Measurements from ENCODE around the gene BTN2A1. TPM values are rescaled to one million over a fixed set of nuclear protein-coding genes. Genes with fewer than 3 reads are reported as not detected.
A peak's percentile ranks its signal among the peaks of the same experiment; 100 is the strongest.
"Not testable (repeated sequence)": the region's sequence is repeated elsewhere in the genome, so short reads cannot be mapped to it uniquely, and the experiment has no call there.

Gene BTN2A1
- total RNA-seq, 1 donor = 11.1 TPM

DNA sequence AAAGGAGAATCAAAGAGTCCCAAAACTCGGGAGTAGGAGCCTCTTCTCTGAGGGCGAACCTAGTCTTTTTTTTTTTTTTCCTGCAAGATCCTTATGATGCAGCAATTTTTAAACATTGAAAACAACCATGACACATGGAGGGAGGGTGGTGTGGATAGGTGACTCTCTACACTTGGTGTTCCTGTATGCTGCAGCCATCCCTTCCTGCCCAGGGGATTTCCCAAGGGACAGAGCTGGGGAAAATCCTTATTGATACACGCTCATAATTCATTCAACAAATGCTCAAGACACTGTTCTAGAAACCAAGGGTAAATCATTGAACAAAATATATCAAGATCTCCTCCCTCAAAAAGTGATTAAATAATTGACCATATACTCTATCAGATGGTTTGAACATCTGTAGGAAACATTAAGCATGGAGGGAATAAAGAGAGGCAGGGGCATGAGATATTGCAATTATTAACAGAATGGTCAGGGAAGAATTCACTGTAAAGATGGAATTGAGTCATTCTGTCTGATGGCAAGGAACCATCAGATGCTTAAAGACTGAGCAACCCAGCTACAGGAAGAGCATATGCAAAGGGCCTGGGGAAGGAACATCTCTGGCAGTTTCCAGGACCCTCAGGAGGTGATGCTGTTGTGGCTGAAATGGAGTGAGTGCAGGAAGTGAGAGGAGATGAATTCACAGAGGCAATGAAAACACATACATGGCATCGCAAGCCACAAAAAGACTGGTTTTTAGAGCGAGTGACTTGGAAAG is 30.9 kb upstream of the BTN2A1 start:
- Histone ChIP-seq H3K27me3 (ENCODE audit: insufficient read depth, low read length) (no peaks in the 10 kb centered on the region), H3K9me3 (ENCODE audit: low read depth, low read length) (no peaks in the 10 kb centered on the region), H3K4me3 (ENCODE audit: low read length) (no peak overlapping the region), H3K4me1 (ENCODE audit: insufficient read depth, low read length) (peaks cover 6% of the 10 kb centered on the region)

GRCh38 chr6:26427451-26427809 is 30.3 kb upstream of the BTN2A1 start:
- no peaks in the 10 kb centered on the region for H3K27me3 ChIP-seq (ENCODE audit: insufficient read depth, low read length)
- no peak overlapping the region for H3K4me3 ChIP-seq (ENCODE audit: low read length)
- peaks cover 3% of the 10 kb centered on the region for H3K4me1 ChIP-seq (ENCODE audit: insufficient read depth, low read length)

DNA sequence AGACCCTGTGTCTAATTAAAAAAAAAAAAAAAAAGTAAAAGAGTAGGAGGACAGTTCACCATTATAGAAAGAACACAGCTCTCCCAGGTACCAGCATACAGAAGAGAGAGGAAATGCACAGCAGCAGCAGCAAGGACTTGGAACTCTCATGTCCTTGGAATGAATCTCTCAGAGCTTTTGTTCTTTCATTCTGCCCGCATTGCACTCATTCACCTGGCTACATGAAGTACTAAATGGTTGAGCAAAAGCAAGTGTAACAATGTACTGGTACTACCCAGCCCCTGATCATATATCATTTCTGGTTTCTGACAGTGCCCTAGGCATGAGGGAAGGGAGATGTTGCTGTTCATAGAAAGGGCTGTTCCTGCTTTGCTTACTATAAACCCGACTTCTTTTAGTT is 29.5 kb upstream of the BTN2A1 start:
- Histone ChIP-seq H3K4me3 (ENCODE audit: low read length) (no peak overlapping the region), H3K4me1 (ENCODE audit: insufficient read depth, low read length) (peaks cover 3% of the 10 kb centered on the region), H3K27me3 (ENCODE audit: insufficient read depth, low read length) (no peaks in the 10 kb centered on the region), H3K9me3 (ENCODE audit: low read depth, low read length) (no peaks in the 10 kb centered on the region)

More at GRCh38 chr6:26427451-26427809, 30.3 kb upstream of the BTN2A1 start:
- no peaks in the 10 kb centered on the region for H3K9me3 ChIP-seq (ENCODE audit: low read depth, low read length)

- H3K4me3 ChIP-seq (ENCODE audit: low read length) = no peak overlapping the region
- no peaks in the 10 kb centered on the region for H3K27me3 ChIP-seq (ENCODE audit: insufficient read depth, low read length)
- H3K9me3 ChIP-seq (ENCODE audit: low read depth, low read length) = no peaks in the 10 kb centered on the region
- H3K4me1 ChIP-seq (ENCODE audit: insufficient read depth, low read length) = no peaks in the 10 kb centered on the region
Observed at GRCh38 chr6:26430787-26431186, 27.0 kb upstream of the BTN2A1 start.

- Histone ChIP-seq H3K9me3 (ENCODE audit: low read depth, low read length) (no peaks in the 10 kb centered on the region), H3K4me1 (ENCODE audit: insufficient read depth, low read length) (no peaks in the 10 kb centered on the region), H3K27me3 (ENCODE audit: insufficient read depth, low read length) (no peaks in the 10 kb centered on the region), H3K4me3 (ENCODE audit: low read length) (no peak overlapping the region)
Observed at GRCh38 chr6:26431258-26432172, 26.2 kb upstream of the BTN2A1 start.

GRCh38 chr6:26432627-26433201 is 25.0 kb upstream of the BTN2A1 start:
- H3K9me3 ChIP-seq (ENCODE audit: low read depth, low read length) = no peaks in the 10 kb centered on the region
- H3K4me3 ChIP-seq (ENCODE audit: low read length) = no peak overlapping the region
- no peaks in the 10 kb centered on the region for H3K4me1 ChIP-seq (ENCODE audit: insufficient read depth, low read length)
- H3K27me3 ChIP-seq (ENCODE audit: insufficient read depth, low read length) = no peaks in the 10 kb centered on the region

GRCh38 chr6:26433680-26434079 is 24.1 kb upstream of the BTN2A1 start:
- not testable (repeated sequence) for H3K4me1 ChIP-seq (ENCODE audit: insufficient read depth, low read length); H3K27me3 ChIP-seq (ENCODE audit: insufficient read depth, low read length); H3K4me3 ChIP-seq (ENCODE audit: low read length); H3K9me3 ChIP-seq (ENCODE audit: low read depth, low read length)

DNA sequence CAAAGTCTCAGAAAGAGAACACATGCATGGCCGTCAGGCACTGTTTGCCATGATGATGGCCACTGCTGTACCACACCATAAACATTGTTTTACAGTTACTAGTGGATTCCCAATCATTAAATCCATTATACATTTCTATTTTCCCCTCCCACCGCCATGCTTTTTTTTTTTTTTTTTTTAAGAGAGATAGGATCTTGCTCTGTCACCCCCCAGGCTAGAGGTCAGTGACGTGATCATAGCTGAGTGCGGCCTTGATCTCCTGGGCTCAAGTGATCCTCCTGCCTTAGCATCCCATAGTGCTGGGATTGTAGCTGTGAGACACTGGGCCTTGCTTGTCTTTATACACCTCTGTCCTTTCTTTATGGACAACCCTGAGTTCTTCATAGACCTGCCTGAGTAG is 21.7 kb upstream of the BTN2A1 start:
- no peak overlapping the region for H3K4me3 ChIP-seq (ENCODE audit: low read length)
- H3K4me1 ChIP-seq (ENCODE audit: insufficient read depth, low read length) = peaks cover 9% of the 10 kb centered on the region
- no peaks in the 10 kb centered on the region for H3K9me3 ChIP-seq (ENCODE audit: low read depth, low read length)
- no peaks in the 10 kb centered on the region for H3K27me3 ChIP-seq (ENCODE audit: insufficient read depth, low read length)

GRCh38 chr6:26437550-26437949 is 20.2 kb upstream of the BTN2A1 start:
- H3K9me3 ChIP-seq (ENCODE audit: low read depth, low read length) = no peaks in the 10 kb centered on the region
- H3K27me3 ChIP-seq (ENCODE audit: insufficient read depth, low read length) = no peaks in the 10 kb centered on the region
- no peak overlapping the region for H3K4me3 ChIP-seq (ENCODE audit: low read length)
- peaks cover 21% of the 10 kb centered on the region for H3K4me1 ChIP-seq (ENCODE audit: insufficient read depth, low read length)

- Histone ChIP-seq H3K4me1 (ENCODE audit: insufficient read depth, low read length) (peaks cover 21% of the 10 kb centered on the region), H3K27me3 (ENCODE audit: insufficient read depth, low read length) (no peaks in the 10 kb centered on the region), H3K9me3 (ENCODE audit: low read depth, low read length) (no peaks in the 10 kb centered on the region), H3K4me3 (ENCODE audit: low read length) (no peak overlapping the region)
Observed at GRCh38 chr6:26438000-26438399, 19.8 kb upstream of the BTN2A1 start.

GRCh38 chr6:26439151-26440125 is 18.3 kb upstream of the BTN2A1 start:
- peak overlapping the region; percentile 69 for H3K4me3 ChIP-seq (ENCODE audit: low read length)
- H3K9me3 ChIP-seq (ENCODE audit: low read depth, low read length) = no peaks in the 10 kb centered on the region
- H3K4me1 ChIP-seq (ENCODE audit: insufficient read depth, low read length) = peaks cover 21% of the 10 kb centered on the region
- no peaks in the 10 kb centered on the region for H3K27me3 ChIP-seq (ENCODE audit: insufficient read depth, low read length)

GRCh38 chr6:26440977-26441358 is 16.8 kb upstream of the BTN2A1 start:
- peaks cover 31% of the 10 kb centered on the region for H3K4me1 ChIP-seq (ENCODE audit: insufficient read depth, low read length)
- H3K4me3 ChIP-seq (ENCODE audit: low read length) = peak overlapping the region; percentile 69
- no peaks in the 10 kb centered on the region for H3K9me3 ChIP-seq (ENCODE audit: low read depth, low read length)
- H3K27me3 ChIP-seq (ENCODE audit: insufficient read depth, low read length) = no peaks in the 10 kb centered on the region

DNA sequence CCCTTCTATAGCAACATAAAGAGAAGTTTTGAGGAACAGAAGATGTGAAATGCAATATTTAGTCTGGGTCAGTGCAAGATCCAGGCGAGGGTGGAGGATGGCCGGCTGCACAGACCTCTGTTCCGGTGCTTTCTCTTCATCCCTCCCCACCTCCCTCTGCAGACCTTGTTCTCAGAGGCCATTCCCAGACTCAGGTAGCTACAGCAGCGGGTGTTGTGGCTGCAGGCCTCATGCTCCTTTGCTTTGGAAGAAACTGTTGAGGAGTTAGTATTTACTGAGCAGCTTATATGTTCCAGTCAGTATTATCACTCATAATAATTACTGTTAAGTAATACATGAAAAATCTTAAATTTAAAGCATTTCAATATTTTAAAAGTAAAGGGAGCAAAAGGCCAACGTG is 15.8 kb upstream of the BTN2A1 start:
- Histone ChIP-seq H3K27me3 (ENCODE audit: insufficient read depth, low read length) (no peaks in the 10 kb centered on the region), H3K4me1 (ENCODE audit: insufficient read depth, low read length) (peaks cover 32% of the 10 kb centered on the region), H3K4me3 (ENCODE audit: low read length) (peak overlapping the region; percentile 69), H3K9me3 (ENCODE audit: low read depth, low read length) (no peaks in the 10 kb centered on the region)

GRCh38 chr6:26445934-26446667 is 11.7 kb upstream of the BTN2A1 start:
- no peaks in the 10 kb centered on the region for H3K27me3 ChIP-seq (ENCODE audit: insufficient read depth, low read length)
- H3K9me3 ChIP-seq (ENCODE audit: low read depth, low read length) = no peaks in the 10 kb centered on the region
- H3K4me1 ChIP-seq (ENCODE audit: insufficient read depth, low read length) = peaks cover 23% of the 10 kb centered on the region
- H3K4me3 ChIP-seq (ENCODE audit: low read length) = no peak overlapping the region
